Natural killer cell (primary cell): ENCODE data around the gene TMC2. TPM values are rescaled to one million over a fixed set of nuclear protein-coding genes. Genes with fewer than 3 reads are reported as not detected.

Experiments used
- ATAC-seq, 3 donors: fragments of 150-1000 bp in 2 of 3; fragments of 200-7000 bp in 1 of 3; cut with Tn5 transposase; 1 replicate in 1 of 3; 2 replicates in 2 of 3; pipeline ENCODE4 v1.10.0; 2021; ENCODE audit warnings: mild to moderate bottlenecking in 2 of 3, moderate library complexity in 2 of 3
- DNase-seq, 2 donors: peaks; one replicate each; pipeline versions ENCODE4 v3.0.0 to v3.0.0-alpha.2; 2013 to 2021; ENCODE audit warnings: mixed read lengths in 1 of 2
- H3K27ac ChIP-seq: one replicate; pipeline ENCODE4 v1.5.1; 2013; ENCODE audit warnings: mild to moderate bottlenecking, low read length
- H3K27me3 ChIP-seq: one replicate; pipeline ENCODE4 v1.6.1; 2013; ENCODE audit warnings: low read length; ENCODE audit not compliant: control insufficient read depth, insufficient read depth
- H3K36me3 ChIP-seq: one replicate; pipeline ENCODE4 v1.6.1; 2013; ENCODE audit warnings: low read length; ENCODE audit not compliant: control insufficient read depth, insufficient read depth
- H3K4me1 ChIP-seq: one replicate; pipeline ENCODE4 v1.6.1; 2013; ENCODE audit warnings: low read length; ENCODE audit not compliant: control insufficient read depth, insufficient read depth
- H3K4me3 ChIP-seq: one replicate; pipeline ENCODE4 v1.5.1; 2013; ENCODE audit warnings: low read length
- H3K9me3 ChIP-seq: one replicate; pipeline ENCODE4 v1.6.1; 2013; ENCODE audit warnings: low read length; ENCODE audit not compliant: control insufficient read depth, insufficient read depth
- H3K27ac Mint-ChIP-seq, 2 donors: one replicate each; pipeline ENCODE4 v1.8.0; 2022; ENCODE audit warnings: mild to moderate bottlenecking in 2 of 2, mixed read lengths in 2 of 2, moderate library complexity in 1 of 2
- H3K27me3 Mint-ChIP-seq, 2 donors: one replicate each; pipeline ENCODE4 v1.8.0; 2022; ENCODE audit warnings: low read depth in 2 of 2, mixed read lengths in 2 of 2
- H3K36me3 Mint-ChIP-seq: one replicate; pipeline ENCODE4 v1.8.0; 2022; ENCODE audit warnings: mixed read lengths
- H3K4me1 Mint-ChIP-seq, 2 donors: one replicate each; pipeline ENCODE4 v1.8.0; 2022; ENCODE audit warnings: mixed read lengths in 2 of 2
- H3K4me3 Mint-ChIP-seq: one replicate; pipeline ENCODE4 v1.8.0; 2022; ENCODE audit warnings: mild to moderate bottlenecking, moderate library complexity, mixed read lengths
- H3K9me3 Mint-ChIP-seq, 2 donors: one replicate each; pipeline ENCODE4 v1.8.0; 2022; ENCODE audit warnings: mixed read lengths in 2 of 2
- WGBS: methylation state at CpG from one replicate; pipeline ENCODE4 v1.1.7; 2013; ENCODE audit warnings: missing lambda C conversion rate; ENCODE audit not compliant: insufficient coverage; 5-methylcytosine and 5-hydroxymethylcytosine counted together
- intact Hi-C: fragments of 100-400 bp; cut with micrococcal nuclease; formaldehyde crosslinking; loops from one replicate; pipeline ENCODE4 v1.14.2; 2022
- total RNA-seq, 4 donors: library from RNA; stranded (reverse); fragments of 120-200 nt in 1 of 4; gene quantifications; one replicate each; pipeline versions ENCODE4 v1.2.3 to v1.2.4, GENCODE V29; 2013 to 2022
- TF ChIP-seq, protein P1 (sequence below): fragments of 200-600 bp; IDR thresholded peaks from one replicate; pipeline ENCODE4 v1.8.0; 2022; ENCODE audit warnings: antibody characterized with exemption

Gene TMC2
- total RNA-seq, 3 donors from 2014 or later (not counting 1 experiment from before 2014, with no cell fraction given), result 0.94 to 1.3 TPM; not detected in 1

DNA sequence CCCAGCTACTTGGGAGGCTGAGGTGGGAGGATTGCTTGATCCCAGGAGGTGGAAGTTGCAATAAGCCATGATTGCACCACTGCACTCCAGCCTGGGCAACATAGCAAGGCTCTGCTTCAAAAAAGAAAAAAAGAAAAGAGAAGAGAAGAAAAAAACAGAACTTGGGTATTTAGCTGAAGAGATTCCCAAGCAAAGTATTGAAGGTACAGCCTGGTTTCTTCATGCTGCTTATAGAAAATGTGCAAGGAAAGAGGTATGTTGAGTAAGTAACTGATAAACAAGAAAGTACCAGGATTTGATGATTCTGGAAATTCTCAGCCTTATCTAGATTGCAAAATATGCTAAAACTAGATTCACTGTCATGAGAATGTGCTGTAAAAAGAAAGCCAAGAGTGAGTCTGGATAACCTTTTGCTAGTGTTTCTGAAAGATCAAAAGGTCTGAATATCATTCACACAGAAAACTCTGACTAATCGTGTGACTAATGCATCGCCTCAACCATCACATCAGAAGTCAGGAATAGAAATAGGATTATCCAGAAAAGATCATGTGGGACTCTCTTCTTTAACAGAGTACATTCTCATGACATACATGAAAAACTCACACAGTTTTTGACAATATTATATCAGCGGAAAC is 83.7 kb downstream of the TMC2 start:
- 85% methylated on average over 3 of the region's 3 CpGs for WGBS
- no peak for ATAC-seq
- Histone ChIP-seq H3K4me3 (no peak overlapping the region), H3K27ac (no peak overlapping the region), H3K27me3 (peaks cover 3% of the 10 kb centered on the region), H3K36me3 (no peaks in the 10 kb centered on the region), H3K4me1 (no peaks in the 10 kb centered on the region), H3K9me3 (no peaks in the 10 kb centered on the region)
- no peaks in the 10 kb centered on the region for H3K36me3 Mint-ChIP-seq
- no peak for DNase-seq
- TF ChIP-seq, protein P1, sequence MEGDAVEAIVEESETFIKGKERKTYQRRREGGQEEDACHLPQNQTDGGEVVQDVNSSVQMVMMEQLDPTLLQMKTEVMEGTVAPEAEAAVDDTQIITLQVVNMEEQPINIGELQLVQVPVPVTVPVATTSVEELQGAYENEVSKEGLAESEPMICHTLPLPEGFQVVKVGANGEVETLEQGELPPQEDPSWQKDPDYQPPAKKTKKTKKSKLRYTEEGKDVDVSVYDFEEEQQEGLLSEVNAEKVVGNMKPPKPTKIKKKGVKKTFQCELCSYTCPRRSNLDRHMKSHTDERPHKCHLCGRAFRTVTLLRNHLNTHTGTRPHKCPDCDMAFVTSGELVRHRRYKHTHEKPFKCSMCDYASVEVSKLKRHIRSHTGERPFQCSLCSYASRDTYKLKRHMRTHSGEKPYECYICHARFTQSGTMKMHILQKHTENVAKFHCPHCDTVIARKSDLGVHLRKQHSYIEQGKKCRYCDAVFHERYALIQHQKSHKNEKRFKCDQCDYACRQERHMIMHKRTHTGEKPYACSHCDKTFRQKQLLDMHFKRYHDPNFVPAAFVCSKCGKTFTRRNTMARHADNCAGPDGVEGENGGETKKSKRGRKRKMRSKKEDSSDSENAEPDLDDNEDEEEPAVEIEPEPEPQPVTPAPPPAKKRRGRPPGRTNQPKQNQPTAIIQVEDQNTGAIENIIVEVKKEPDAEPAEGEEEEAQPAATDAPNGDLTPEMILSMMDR, result no peak
- H3K4me1 Mint-ChIP-seq, result no peaks in the 10 kb centered on the region
- intact Hi-C loops, result no loop called here
- peaks cover 21 to 33% of the 10 kb centered on the region in 2 donors for H3K27me3 Mint-ChIP-seq
- no peak overlapping the region for H3K4me3 Mint-ChIP-seq
- H3K27ac Mint-ChIP-seq, result no peak overlapping the region
- H3K9me3 Mint-ChIP-seq, result no peaks in the 10 kb centered on the region

DNA sequence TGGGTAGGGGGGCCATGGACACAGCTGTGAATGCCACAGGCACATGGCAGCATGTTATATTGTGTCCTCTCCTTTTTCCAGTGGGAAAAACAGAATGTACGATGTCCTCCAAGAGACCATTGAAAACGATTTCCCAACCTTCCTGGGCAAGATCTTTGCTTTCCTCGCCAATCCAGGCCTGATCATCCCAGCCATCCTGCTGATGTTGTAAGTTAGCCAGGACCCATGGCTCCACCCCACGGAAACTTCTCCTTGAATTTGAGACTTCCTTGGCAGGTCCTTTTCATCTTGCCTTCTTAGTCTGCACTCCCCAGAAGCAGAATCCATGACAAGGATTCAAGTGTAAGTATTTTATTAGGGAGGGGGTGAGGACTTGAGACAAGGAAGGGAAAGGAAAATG is 87.8 kb downstream of the TMC2 start:
- H3K4me3 ChIP-seq, result no peak overlapping the region
- ATAC-seq, result no peak
- Mint-ChIP-seq H3K27me3 (peaks cover 13 to 30% of the 10 kb centered on the region in 2 donors), H3K4me1 (no peaks in the 10 kb centered on the region), H3K4me3 (no peak overlapping the region), H3K36me3 (no peaks in the 10 kb centered on the region), H3K27ac (no peak overlapping the region), H3K9me3 (peaks cover 2 to 5% of the 10 kb centered on the region in 2 donors)
- no peaks in the 10 kb centered on the region for H3K36me3 ChIP-seq
- no peak overlapping the region for H3K27ac ChIP-seq
- 87% methylated on average over 4 of the region's 4 CpGs for WGBS
- no peaks in the 10 kb centered on the region for H3K4me1 ChIP-seq
- H3K9me3 ChIP-seq, result peaks cover 6% of the 10 kb centered on the region
- no peak for DNase-seq
- intact Hi-C loops, result no loop called here
- H3K27me3 ChIP-seq, result no peaks in the 10 kb centered on the region
- TF ChIP-seq, protein P1, result no peak

DNA sequence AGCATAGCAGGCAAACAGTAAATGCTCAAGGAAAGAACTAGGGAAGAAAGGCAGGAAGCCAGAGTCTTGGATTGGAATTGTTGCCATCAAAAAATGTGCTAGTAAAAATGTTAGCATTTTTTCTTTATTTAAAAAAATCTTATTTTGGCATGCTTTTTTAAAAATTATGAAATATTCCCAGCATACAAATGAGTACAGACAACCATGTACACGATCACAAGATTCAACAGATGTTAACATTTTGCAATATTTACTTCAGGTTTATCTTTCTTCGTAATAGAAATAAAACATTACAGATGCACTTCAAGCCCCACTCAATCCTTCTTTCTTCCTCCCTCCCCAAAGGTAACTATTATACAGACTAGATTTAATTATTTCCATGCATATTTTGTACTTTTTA is 88.7 kb downstream of the TMC2 start:
- ATAC-seq (no peak), DNase-seq (no peak)
- intact Hi-C loops, result no loop called here
- Mint-ChIP-seq H3K4me1 (no peaks in the 10 kb centered on the region), H3K27ac (no peak overlapping the region), H3K4me3 (no peak overlapping the region), H3K9me3 (peaks cover 2 to 5% of the 10 kb centered on the region in 2 donors), H3K36me3 (no peaks in the 10 kb centered on the region), H3K27me3 (peaks cover 9 to 21% of the 10 kb centered on the region in 2 donors)
- WGBS, result 92% methylated on average over 2 of the region's 2 CpGs
- Histone ChIP-seq H3K9me3 (peaks cover 6% of the 10 kb centered on the region), H3K36me3 (no peaks in the 10 kb centered on the region), H3K27ac (no peak overlapping the region), H3K27me3 (no peaks in the 10 kb centered on the region), H3K4me1 (no peaks in the 10 kb centered on the region), H3K4me3 (no peak overlapping the region)
- TF ChIP-seq, protein P1, result no peak
